Keratinocyte (primary cell): ENCODE measurements around the gene TUBGCP6. TPM values are rescaled to one million over a fixed set of nuclear protein-coding genes. Genes with fewer than 3 reads are reported as not detected.

Experiments
- DNase-seq: peaks from one replicate; pipeline ENCODE4 v3.0.0-alpha.2; 2011; ENCODE audit warnings: low read depth, missing footprints, low spot score
- FAIRE-seq: peaks from 2 replicates; lab custom pipeline; 2011; peaks lifted over from hg19 to GRCh38; lab: Jason Lieb, UNC
- H2AFZ ChIP-seq: 2 replicates; pipeline ENCODE4 v1.6.0; 2012; ENCODE audit warnings: low read length, control low read depth, inconsistent platforms; ENCODE audit not compliant: control insufficient read depth
- H3K27ac ChIP-seq: 2 replicates; pipeline ENCODE4 v1.5.1; 2011; ENCODE audit warnings: low read length; ENCODE audit not compliant: control insufficient read depth, insufficient read depth
- H3K27me3 ChIP-seq: 3 replicates; pipeline ENCODE4 v1.6.0; 2011; ENCODE audit warnings: low read length; ENCODE audit not compliant: control insufficient read depth, insufficient read depth; ENCODE audit errors: extremely low read depth
- H3K36me3 ChIP-seq, 2 experiments: 2 replicates in 1 of 2; 3 replicates in 1 of 2; pipeline ENCODE4 v1.5.1; 2011; ENCODE audit warnings: low read length in 2 of 2, mild to moderate bottlenecking in 1 of 2; ENCODE audit not compliant: control insufficient read depth in 2 of 2, insufficient read depth in 2 of 2; ENCODE audit errors: extremely low read depth in 1 of 2
- H3K4me1 ChIP-seq: 3 replicates; pipeline ENCODE4 v1.5.1; 2011; ENCODE audit warnings: low read length; ENCODE audit not compliant: control insufficient read depth, insufficient read depth; ENCODE audit errors: extremely low read depth
- H3K4me2 ChIP-seq: 3 replicates; pipeline ENCODE4 v1.6.0; 2011; ENCODE audit warnings: low read depth, low read length; ENCODE audit not compliant: control insufficient read depth, insufficient read depth; ENCODE audit errors: extremely low read depth
- H3K4me3 ChIP-seq, 3 experiments: fragments of 200-600 bp in 1 of 3; sonication (generic) in 1 of 3; 2 replicates in 2 of 3; 3 replicates in 1 of 3; pipeline ENCODE4 v1.5.1; 2011 to 2016; ENCODE audit warnings: low read length in 3 of 3, mild to moderate bottlenecking in 3 of 3, control low read depth in 2 of 3, inconsistent platforms in 1 of 3, low read depth in 1 of 3, mixed read lengths in 1 of 3, mixed run types in 1 of 3, moderate library complexity in 1 of 3; ENCODE audit not compliant: control insufficient read depth in 2 of 3, insufficient read depth in 2 of 3; ENCODE audit errors: extremely low read depth in 1 of 3
- H3K79me2 ChIP-seq: 2 replicates; pipeline ENCODE4 v1.6.0; 2012; ENCODE audit warnings: low read length; ENCODE audit not compliant: control insufficient read depth, insufficient read depth
- H3K9ac ChIP-seq: 3 replicates; pipeline ENCODE4 v1.6.0; 2011; ENCODE audit warnings: low read length; ENCODE audit not compliant: control insufficient read depth, insufficient read depth; ENCODE audit errors: extremely low read depth
- H3K9me1 ChIP-seq: 3 replicates; pipeline ENCODE4 v1.6.0; 2011; ENCODE audit warnings: low read length; ENCODE audit not compliant: control insufficient read depth, insufficient read depth; ENCODE audit errors: extremely low read depth
- H3K9me3 ChIP-seq: 2 replicates; pipeline ENCODE4 v1.5.1; 2012; ENCODE audit warnings: low read depth, low read length; ENCODE audit not compliant: control insufficient read depth
- H4K20me1 ChIP-seq: 3 replicates; pipeline ENCODE4 v1.6.0; 2011; ENCODE audit warnings: low read length; ENCODE audit not compliant: control insufficient read depth, insufficient read depth; ENCODE audit errors: extremely low read depth
- EZH2 ChIP-seq: IDR thresholded peaks from one replicate; pipeline ENCODE4 v1.6.1; 2012; ENCODE audit warnings: inconsistent platforms, mild to moderate bottlenecking, low read length, moderate library complexity
- dilution Hi-C: fragments of 300-500 bp; cut with MboI; formaldehyde crosslinking; loops from one replicate; pipeline ENCODE4 v1.7.0; 2020; ENCODE audit warnings: low sequenced_read_pairs; ENCODE audit not compliant: extremely low pct_ligation_motif_present
- polyA plus RNA-seq, 5 experiments: library from polyadenylated mRNA; depleted of rRNA in 3 of 5; stranded (reverse) in 3 of 5; stranded (forward) in 1 of 5; unstranded in 1 of 5; fragments of >200 nt; gene quantifications; 1 replicate in 1 of 5; 2 replicates in 3 of 5; 3 replicates in 1 of 5; pipeline versions ENCODE4 v1.2.1 to v1.2.3, GENCODE V29; 2011 to 2012; ENCODE audit warnings: missing spikeins in 2 of 5, low read depth in 1 of 5, low replicate concordance in 1 of 5
- TF ChIP-seq, protein P1 (sequence below), 3 experiments: IDR thresholded peaks in 1 of 3; conservative IDR thresholded peaks in 1 of 3; optimal IDR thresholded peaks in 1 of 3; 2 replicates in 2 of 3; 3 replicates in 1 of 3; pipeline versions ENCODE3 to v1.5.1; 2011; ENCODE audit warnings: low read length in 3 of 3, mild to moderate bottlenecking in 3 of 3, moderate library complexity in 2 of 3, control low read depth in 1 of 3, inconsistent platforms in 1 of 3; ENCODE audit not compliant: insufficient read depth in 2 of 3; ENCODE audit errors: extremely low read depth in 1 of 3

Gene TUBGCP6
- polyA plus RNA-seq, 1 donor (not counting 4 experiments of a cell fraction or from before 2014, with no cell fraction given), result 10.1 TPM

DNA sequence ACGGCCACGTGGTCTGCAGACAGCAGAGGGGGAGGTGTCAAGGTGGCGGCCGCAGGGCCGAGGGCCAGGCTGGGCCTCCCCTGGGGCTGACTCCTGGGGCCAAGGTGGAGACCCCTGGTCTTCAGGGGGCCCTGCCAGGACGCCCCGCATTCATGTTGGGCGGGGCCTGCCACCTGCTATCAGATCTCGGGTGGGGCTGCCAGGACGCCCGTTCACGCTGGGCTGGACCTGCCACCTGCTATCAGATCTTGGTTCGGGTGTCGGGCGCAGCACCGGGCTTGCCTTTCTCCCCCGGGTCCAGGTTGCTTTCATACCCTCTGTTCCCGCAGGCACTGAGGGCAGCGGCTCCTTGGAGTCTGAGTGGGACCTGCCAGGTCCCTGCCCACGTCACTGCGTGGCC lies 41.5 kb upstream of the TUBGCP6 start:
- no peak overlapping the region for H3K4me3 ChIP-seq
- peaks cover 18% of the 10 kb centered on the region for H3K4me1 ChIP-seq
- DNase-seq (no peak), FAIRE-seq (no peak)
- H2AFZ ChIP-seq, result no peak overlapping the region
- H3K4me2 ChIP-seq, result no peak overlapping the region
- no peak overlapping the region for H3K27ac ChIP-seq
- no peaks in the 10 kb centered on the region for H3K9me3 ChIP-seq
- H3K36me3 ChIP-seq, result peaks cover 32 to 38% of the 10 kb centered on the region in 2 experiments
- H3K27me3 ChIP-seq, result no peaks in the 10 kb centered on the region
- H3K9ac ChIP-seq, result no peak overlapping the region
- dilution Hi-C loops, result no loop called here
- no peaks in the 10 kb centered on the region for H3K9me1 ChIP-seq
- TF ChIP-seq, protein P1, sequence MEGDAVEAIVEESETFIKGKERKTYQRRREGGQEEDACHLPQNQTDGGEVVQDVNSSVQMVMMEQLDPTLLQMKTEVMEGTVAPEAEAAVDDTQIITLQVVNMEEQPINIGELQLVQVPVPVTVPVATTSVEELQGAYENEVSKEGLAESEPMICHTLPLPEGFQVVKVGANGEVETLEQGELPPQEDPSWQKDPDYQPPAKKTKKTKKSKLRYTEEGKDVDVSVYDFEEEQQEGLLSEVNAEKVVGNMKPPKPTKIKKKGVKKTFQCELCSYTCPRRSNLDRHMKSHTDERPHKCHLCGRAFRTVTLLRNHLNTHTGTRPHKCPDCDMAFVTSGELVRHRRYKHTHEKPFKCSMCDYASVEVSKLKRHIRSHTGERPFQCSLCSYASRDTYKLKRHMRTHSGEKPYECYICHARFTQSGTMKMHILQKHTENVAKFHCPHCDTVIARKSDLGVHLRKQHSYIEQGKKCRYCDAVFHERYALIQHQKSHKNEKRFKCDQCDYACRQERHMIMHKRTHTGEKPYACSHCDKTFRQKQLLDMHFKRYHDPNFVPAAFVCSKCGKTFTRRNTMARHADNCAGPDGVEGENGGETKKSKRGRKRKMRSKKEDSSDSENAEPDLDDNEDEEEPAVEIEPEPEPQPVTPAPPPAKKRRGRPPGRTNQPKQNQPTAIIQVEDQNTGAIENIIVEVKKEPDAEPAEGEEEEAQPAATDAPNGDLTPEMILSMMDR (optimal IDR thresholded peaks at IDR 0.05 in 1 of 3, IDR thresholded peaks at IDR 0.05 in 1 of 3, conservative IDR thresholded peaks at IDR 0.05 in 1 of 3; ENCODE audit: extremely low read depth in 1 of 3, insufficient read depth in 2 of 3, low read length in 3 of 3), result no peak
- no peak for TF ChIP-seq EZH2
- H3K79me2 ChIP-seq, result peaks cover 49% of the 10 kb centered on the region
- peaks cover 8% of the 10 kb centered on the region for H4K20me1 ChIP-seq

DNA sequence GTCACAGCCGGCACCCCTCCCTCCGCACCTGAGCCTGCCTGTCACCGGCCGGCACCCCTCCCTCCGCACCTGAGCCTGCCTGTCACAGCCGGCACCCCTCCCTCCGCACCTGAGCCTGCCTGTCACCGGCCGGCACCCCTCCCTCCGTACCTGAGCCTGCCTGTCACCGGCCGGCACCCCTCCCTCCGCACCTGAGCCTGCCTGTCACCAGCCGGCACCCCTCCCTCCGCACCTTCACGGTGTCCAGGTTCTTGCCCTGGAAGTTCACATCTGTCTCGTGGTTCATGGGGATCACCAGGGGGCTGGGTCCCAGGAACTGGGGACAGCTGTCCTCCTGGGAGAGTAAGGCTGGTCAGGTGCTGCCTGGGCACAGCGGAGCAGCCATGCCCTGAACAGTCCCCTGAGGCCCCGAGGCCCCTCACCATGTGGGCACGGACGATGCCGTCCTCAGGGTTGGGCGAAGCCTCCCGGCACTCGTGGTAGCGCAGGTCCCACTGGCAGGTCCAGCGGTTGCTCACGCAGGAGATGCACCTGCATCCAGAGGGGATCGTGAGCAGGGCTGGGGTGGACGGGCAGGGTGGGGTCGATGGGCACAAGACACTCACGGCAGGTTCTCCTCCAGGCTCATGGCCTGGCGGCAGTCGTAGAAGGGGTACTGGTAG lies 40.9 kb upstream of the TUBGCP6 start:
- Histone ChIP-seq H4K20me1 (peaks cover 8% of the 10 kb centered on the region), H3K9me1 (no peaks in the 10 kb centered on the region), H3K36me3 (peaks cover 32 to 37% of the 10 kb centered on the region in 2 experiments), H3K4me2 (no peak overlapping the region), H3K4me1 (peaks cover 18% of the 10 kb centered on the region), H3K9ac (no peak overlapping the region), H3K79me2 (peaks cover 44% of the 10 kb centered on the region), H3K9me3 (no peaks in the 10 kb centered on the region), H3K27me3 (no peaks in the 10 kb centered on the region), H3K4me3 (no peak overlapping the region), H2AFZ (no peak overlapping the region), H3K27ac (no peak overlapping the region)
- DNase-seq, result no peak
- dilution Hi-C loops, result no loop called here
- no peak for FAIRE-seq
- TF ChIP-seq EZH2, result no peak
- TF ChIP-seq, protein P1 (optimal IDR thresholded peaks at IDR 0.05 in 1 of 3, IDR thresholded peaks at IDR 0.05 in 1 of 3, conservative IDR thresholded peaks at IDR 0.05 in 1 of 3; ENCODE audit: extremely low read depth in 1 of 3, insufficient read depth in 2 of 3, low read length in 3 of 3), result no peak
